ENCODE results near the gene CHAF1B. TPM values are rescaled to one million over a fixed set of nuclear protein-coding genes. Genes with fewer than 3 reads are reported as not detected.
"Not testable (repeated sequence)": the region's sequence is repeated elsewhere in the genome, so short reads cannot be mapped to it uniquely, and the experiment has no call there.

Gene CHAF1B
- total RNA-seq, 2 donors from 2014 or later, result 0.33 to 1.2 TPM

DNA sequence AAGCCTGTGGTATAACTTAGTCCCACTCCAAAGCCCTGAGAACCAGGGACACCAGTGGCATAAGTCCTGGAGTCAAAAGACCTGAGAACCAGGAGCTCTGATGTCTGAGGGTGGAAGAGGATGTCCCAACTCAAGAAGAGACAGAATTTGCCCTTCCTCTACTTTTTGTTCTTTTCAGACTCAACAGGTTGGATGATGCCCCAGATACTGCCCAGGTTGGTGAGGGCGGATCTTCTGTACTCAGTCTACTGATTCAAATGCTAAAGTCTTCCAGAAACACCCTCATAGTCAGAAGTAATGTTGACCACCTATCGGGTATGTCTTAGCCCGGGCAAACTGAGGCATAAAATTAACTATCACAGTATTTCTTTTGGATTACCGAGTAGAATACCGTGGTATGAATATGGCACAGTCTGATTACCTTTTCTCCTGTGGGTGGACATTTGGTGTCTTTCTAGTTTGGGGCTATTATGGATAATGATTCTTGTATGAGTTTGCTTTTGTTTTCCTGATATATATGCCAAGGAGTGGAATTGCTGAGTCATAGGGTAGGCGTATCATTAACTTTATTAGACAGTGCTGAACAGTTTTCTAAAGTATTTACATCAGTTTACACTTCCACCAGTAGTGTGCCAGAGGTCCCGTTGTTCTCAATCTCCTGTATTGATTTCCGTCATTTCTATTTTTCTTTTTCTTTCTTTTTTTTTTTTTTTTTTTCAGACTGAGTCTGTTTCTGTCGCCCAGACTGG is 3.2 kb upstream of the CHAF1B start:
- Histone ChIP-seq H3K27ac (no peak overlapping the region), H3K9me3 (no peaks in the 10 kb centered on the region), H3K4me1 (peaks cover 0 to 5% of the 10 kb centered on the region in 2 donors), H3K36me3 (peaks cover 11% of the 10 kb centered on the region), H3K4me3 (no peak overlapping the region), H3K27me3 (no peaks in the 10 kb centered on the region)
- DNase-seq (ENCODE audit: low spot score), result no peak
- TF ChIP-seq, protein P1, sequence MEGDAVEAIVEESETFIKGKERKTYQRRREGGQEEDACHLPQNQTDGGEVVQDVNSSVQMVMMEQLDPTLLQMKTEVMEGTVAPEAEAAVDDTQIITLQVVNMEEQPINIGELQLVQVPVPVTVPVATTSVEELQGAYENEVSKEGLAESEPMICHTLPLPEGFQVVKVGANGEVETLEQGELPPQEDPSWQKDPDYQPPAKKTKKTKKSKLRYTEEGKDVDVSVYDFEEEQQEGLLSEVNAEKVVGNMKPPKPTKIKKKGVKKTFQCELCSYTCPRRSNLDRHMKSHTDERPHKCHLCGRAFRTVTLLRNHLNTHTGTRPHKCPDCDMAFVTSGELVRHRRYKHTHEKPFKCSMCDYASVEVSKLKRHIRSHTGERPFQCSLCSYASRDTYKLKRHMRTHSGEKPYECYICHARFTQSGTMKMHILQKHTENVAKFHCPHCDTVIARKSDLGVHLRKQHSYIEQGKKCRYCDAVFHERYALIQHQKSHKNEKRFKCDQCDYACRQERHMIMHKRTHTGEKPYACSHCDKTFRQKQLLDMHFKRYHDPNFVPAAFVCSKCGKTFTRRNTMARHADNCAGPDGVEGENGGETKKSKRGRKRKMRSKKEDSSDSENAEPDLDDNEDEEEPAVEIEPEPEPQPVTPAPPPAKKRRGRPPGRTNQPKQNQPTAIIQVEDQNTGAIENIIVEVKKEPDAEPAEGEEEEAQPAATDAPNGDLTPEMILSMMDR (IDR thresholded peaks at IDR 0.05), result no peak

DNA sequence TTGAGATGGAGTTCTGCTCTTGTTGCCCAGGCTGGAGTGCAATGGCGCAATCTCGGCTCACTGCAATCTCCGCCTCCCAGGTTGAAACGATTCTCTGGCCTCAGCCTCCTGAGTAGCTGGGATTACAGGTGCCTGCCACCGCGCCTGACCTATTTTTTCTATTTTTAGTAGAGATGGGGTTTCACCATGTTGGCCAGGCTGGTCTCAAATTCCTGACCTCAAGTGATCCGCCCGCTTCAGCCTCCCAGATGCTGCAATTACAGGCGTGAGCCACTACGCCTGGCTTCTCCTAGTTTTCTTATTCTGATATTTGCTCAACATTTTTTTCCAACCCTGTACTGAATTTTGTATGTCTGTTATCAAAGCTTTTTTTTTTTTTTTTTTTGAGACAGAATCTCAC is 2.5 kb upstream of the CHAF1B start:
- H3K4me3 ChIP-seq; DNase-seq (ENCODE audit: low spot score); H3K36me3 ChIP-seq; H3K27me3 ChIP-seq; H3K27ac ChIP-seq; H3K9me3 ChIP-seq; H3K4me1 ChIP-seq: not testable (repeated sequence)

DNA sequence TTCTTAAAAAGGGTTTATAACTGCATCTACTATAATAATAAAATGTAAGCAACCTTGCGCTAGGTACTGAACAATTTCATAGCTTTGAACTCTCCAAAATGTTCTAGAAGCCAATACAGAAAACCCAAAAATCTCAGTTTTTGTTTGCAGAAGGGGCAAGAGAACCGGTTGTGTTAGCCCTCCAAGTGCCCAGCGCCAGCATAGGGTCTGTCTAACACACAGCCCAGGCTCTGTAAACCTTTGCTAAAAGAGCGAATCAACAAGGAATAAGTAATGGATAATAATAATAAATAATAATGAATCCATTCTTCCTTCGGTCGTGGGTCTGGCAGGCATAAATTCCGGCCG is 333 bp upstream of the CHAF1B start:
- DNase-seq (ENCODE audit: low spot score), result no peak
- no peaks in the 10 kb centered on the region for H3K9me3 ChIP-seq
- H3K27ac ChIP-seq, result peak overlapping the region in 1 of 2 donors; percentile 30
- no peaks in the 10 kb centered on the region for H3K27me3 ChIP-seq
- H3K4me3 ChIP-seq, result peak overlapping the region; percentile 50 to 72
- peaks cover 0 to 5% of the 10 kb centered on the region in 2 donors for H3K4me1 ChIP-seq
- TF ChIP-seq, protein P1 (IDR thresholded peaks at IDR 0.05), result no peak
- H3K36me3 ChIP-seq, result no peaks in the 10 kb centered on the region

DNA sequence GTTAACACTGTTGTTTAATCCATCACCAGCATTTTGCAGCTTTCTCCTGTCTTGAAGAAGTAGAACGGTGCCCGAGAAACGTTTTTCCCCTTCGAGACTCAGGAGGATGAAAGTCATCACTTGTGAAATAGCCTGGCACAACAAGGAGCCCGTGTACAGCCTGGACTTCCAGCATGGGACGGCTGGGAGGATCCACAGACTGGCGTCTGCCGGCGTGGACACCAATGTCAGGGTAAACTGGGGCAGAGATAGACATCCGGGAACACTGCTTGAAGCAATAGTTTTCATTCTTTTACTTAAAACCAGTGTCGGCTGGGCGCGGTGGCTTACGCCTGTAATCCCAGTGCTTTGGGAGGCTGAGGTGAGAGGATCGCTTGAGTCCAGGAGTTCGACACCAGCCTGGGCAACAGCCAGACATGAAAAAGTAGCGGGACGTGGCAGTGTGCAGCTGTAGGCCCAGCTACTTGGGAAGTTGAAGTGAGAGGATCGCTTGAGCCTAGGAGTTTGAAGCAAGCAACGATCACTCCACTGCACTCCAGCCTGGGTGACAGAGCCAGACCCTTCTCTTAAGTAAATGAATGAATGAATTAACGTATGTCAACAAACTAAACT is 945 bp downstream of the CHAF1B start:
- Histone ChIP-seq H3K27ac (peak overlapping the region in 1 of 2 donors; percentile 30), H3K4me3 (peak overlapping the region in 1 of 2 donors; percentile 72)

DNA sequence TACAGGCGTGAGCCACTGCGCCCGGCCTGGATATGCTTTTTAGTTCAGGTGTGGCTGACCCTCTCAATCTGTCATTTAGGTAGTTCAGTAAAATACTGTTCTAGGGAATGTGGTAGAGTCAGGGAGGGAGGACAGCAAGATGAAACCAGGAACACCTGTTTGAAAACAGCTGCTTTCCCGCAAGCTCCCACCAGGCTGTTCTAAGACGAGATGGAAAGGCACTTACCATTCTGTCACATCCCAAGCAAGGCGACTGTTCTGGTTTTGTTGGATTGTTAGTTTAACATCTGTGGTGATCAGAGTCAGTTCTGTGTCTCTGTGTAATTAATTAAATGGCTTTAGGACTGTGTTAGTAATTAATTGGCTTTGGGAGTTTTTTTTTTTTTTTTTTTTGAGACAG is 2.9 kb downstream of the CHAF1B start:
- Histone ChIP-seq H3K36me3 (no peaks in the 10 kb centered on the region), H3K4me3 (no peak overlapping the region), H3K4me1 (peaks cover 0 to 5% of the 10 kb centered on the region in 2 donors), H3K9me3 (no peaks in the 10 kb centered on the region), H3K27me3 (no peaks in the 10 kb centered on the region), H3K27ac (no peak overlapping the region)
- no peak for DNase-seq (ENCODE audit: low spot score)
- TF ChIP-seq, protein P1 (IDR thresholded peaks at IDR 0.05), result no peak

More for the DNA sequence above, 945 bp downstream of the CHAF1B start:
- peaks cover 0 to 5% of the 10 kb centered on the region in 2 donors for H3K4me1 ChIP-seq
- TF ChIP-seq, protein P1 (IDR thresholded peaks at IDR 0.05), result no peak
- no peaks in the 10 kb centered on the region for H3K27me3 ChIP-seq
- DNase-seq (ENCODE audit: low spot score), result no peak
- no peaks in the 10 kb centered on the region for H3K9me3 ChIP-seq
- no peaks in the 10 kb centered on the region for H3K36me3 ChIP-seq

DNA sequence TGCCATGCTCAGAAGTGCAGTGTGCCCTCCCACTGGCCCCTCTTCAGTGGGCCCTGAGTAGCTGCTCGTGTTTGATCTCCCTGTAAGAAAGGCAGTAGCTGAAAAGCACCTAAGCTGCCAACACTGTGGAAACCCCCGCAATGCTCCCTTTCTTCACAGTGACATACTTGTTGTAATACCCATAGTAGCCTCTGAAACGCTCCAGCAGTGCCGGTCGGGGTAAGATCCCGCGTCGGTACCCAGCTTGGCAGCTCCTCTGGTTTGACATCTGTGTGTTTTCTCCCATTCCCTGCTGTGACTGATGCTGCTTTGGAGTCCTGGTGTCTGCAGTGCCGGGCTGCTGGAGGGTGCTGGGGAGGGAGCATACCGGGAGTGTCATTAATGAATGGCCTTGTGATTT is 3.6 kb downstream of the CHAF1B start:
- DNase-seq (ENCODE audit: low spot score), result no peak
- Histone ChIP-seq H3K27ac (no peak overlapping the region), H3K4me1 (peaks cover 0 to 5% of the 10 kb centered on the region in 2 donors), H3K4me3 (no peak overlapping the region), H3K36me3 (no peaks in the 10 kb centered on the region), H3K27me3 (no peaks in the 10 kb centered on the region), H3K9me3 (no peaks in the 10 kb centered on the region)
- TF ChIP-seq, protein P1 (IDR thresholded peaks at IDR 0.05), result no peak

DNA sequence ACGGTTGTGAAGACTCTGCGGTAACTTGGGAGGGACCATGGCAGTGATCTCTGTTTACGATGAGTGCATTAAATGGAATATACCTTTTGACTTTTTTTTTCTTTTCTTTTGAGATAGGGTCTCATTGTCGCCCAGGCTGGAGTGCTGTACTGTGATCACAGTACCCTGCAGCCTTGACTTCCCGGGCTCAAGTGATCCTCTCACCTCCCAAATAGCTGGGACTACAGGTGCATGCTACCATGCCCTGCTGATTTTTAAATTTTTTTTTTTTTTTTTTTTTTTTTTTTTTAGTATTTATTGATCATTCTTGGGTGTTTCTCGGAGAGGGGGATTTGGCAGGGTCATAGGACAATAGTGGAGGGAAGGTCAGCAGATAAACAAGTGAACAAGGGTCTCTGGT is 6.5 kb downstream of the CHAF1B start:
- H3K4me3 ChIP-seq; H3K27me3 ChIP-seq; H3K9me3 ChIP-seq; H3K4me1 ChIP-seq; H3K27ac ChIP-seq; H3K36me3 ChIP-seq; DNase-seq (ENCODE audit: low spot score): not testable (repeated sequence)
